ENCODE results near the gene DTNBP1. TPM values are rescaled to one million over a fixed set of nuclear protein-coding genes. Genes with fewer than 3 reads are reported as not detected.
A peak's percentile ranks its signal among the peaks of the same experiment; 100 is the strongest.

DTNBP1 gene
- polyA plus RNA-seq, 2 of the 4 experiments (the other 2 are of a cell fraction) = 8.4 to 8.7 TPM

- Histone ChIP-seq H3K4me1 (0 out of 3 replicates have a peak, but pooled peaks cover 7% of the 10 kb centered on the region), H3K4me2 (no peak overlapping the region), H3K27ac (no peak overlapping the region), H3K9me3 (peaks cover 9% of the 10 kb centered on the region; the same call in 2 of the 3 replicates), H3K4me3 (no peak overlapping the region)
- ChIA-PET CTCF (interaction anchor here (1.1 kb wide), 1 partner anchor 18 kb away, joined by 3 read pairs; no protein-coding TSS in a partner anchor), POLR2A (no interaction called here)
- 88% methylated on average over 4 of the region's 4 CpGs for WGBS (ENCODE audit: missing lambda C conversion rate)
- no peak for ATAC-seq
- FAIRE-seq = no peak
- peak in 1 of 2 experiments; percentile 3 for DNase-seq (ENCODE audit: low read depth in 1 of 2, low spot score in 1 of 2)
- TF ChIP-seq POLR2A (IDR thresholded peaks at IDR 0.05; ENCODE audit: low read length) (no peak), RAD21 (conservative IDR thresholded peaks at IDR 0.05 in 1 of 2, IDR thresholded peaks at IDR 0.05 in 1 of 2) (no peak), CHD4 (IDR thresholded peaks at IDR 0.05; ENCODE audit: borderline replicate concordance) (no peak), CBX2 (IDR thresholded peaks at IDR 0.05; ENCODE audit: borderline replicate concordance, low read depth) (no peak), RNF2 (IDR thresholded peaks at IDR 0.05; ENCODE audit: borderline replicate concordance, low read depth) (no peak), ZSCAN20 (CRISPR knock-in tag; IDR thresholded peaks at IDR 0.05) (no peak), HES2 (IDR thresholded peaks at IDR 0.05) (no peak), BCL3 (IDR thresholded peaks at IDR 0.05) (no peak), EHMT2 (IDR thresholded peaks at IDR 0.05; ENCODE audit: low read depth) (no peak), JUNB (IDR thresholded peaks at IDR 0.05) (no peak), KDM1A (IDR thresholded peaks at IDR 0.05; ENCODE audit: low read depth) (no peak), RFX5 (IDR thresholded peaks at IDR 0.05) (no peak), ZFP36 (IDR thresholded peaks at IDR 0.05; ENCODE audit: borderline replicate concordance, partially characterized antibody) (no peak), PBX3 (IDR thresholded peaks at IDR 0.05) (no peak), CHD2 (IDR thresholded peaks at IDR 0.05; ENCODE audit: low read length, partially characterized antibody) (no peak), KDM5A (IDR thresholded peaks at IDR 0.05) (no peak), ESRRA (IDR thresholded peaks at IDR 0.05; ENCODE audit: borderline replicate concordance, low read length) (no peak), ATOH8 (CRISPR knock-in tag; IDR thresholded peaks at IDR 0.05; ENCODE audit: low read depth) (no peak)
These were observed 20.6 kb downstream of the DTNBP1 start for GRCh38 chr6:15642276-15642675.

- DNase-seq (ENCODE audit: low read depth in 1 of 2, low spot score in 1 of 2) (no peak), ATAC-seq (no peak), FAIRE-seq (no peak)
- ChIA-PET CTCF (interaction anchor here (0.7 kb wide), 1 partner anchor 1675 kb away, joined by 3 read pairs; no protein-coding TSS in a partner anchor), POLR2A (no interaction called here)
- Histone ChIP-seq H3K4me3 (no peak overlapping the region), H3K9me3 (peaks cover 7% of the 10 kb centered on the region; the same call in 1 of the 3 replicates), H3K4me2 (peak overlapping the region; percentile 20; the same call in 1 of the 3 replicates), H3K4me1 (0 out of 3 replicates have a peak, but pooled peaks cover 7% of the 10 kb centered on the region), H3K27ac (no peak overlapping the region)
- TF ChIP-seq BCL3 (IDR thresholded peaks at IDR 0.05) = no peak
- no peak for TF ChIP-seq HDAC2 (IDR thresholded peaks at IDR 0.05)
- no peak for TF ChIP-seq MYC (IDR thresholded peaks at IDR 0.05; ENCODE audit: borderline replicate concordance, low read length)
- no peak for TF ChIP-seq RFX5 (IDR thresholded peaks at IDR 0.05)
- TF ChIP-seq MAFK (IDR thresholded peaks at IDR 0.05; ENCODE audit: partially characterized antibody) = no peak
These were observed 24.5 kb downstream of the DTNBP1 start for GRCh38 chr6:15638373-15638772.
